T47D (cell line): ENCODE measurements around the gene TCF4.

ENCODE experiments used
- DNase-seq, 2 experiments: peaks; one replicate each; pipeline versions ENCODE4 v3.0.0 to v3.0.0-alpha.2; 2011 to 2012; ENCODE audit warnings: low read depth in 1 of 2, low spot score in 1 of 2
- JUND ChIP-seq: IDR thresholded peaks from 2 replicates; pipeline ENCODE4 v1.6.1; 2012; ENCODE audit warnings: low read depth
- in situ Hi-C: cut with HindIII; loops from 2 replicates; pipeline ENCODE4 v1.10.0; 2016; ENCODE audit warnings: low sequenced_read_pairs, low pct_unique_long_range_greater_than_20kb

TCF4 gene

GRCh38 chr18:55503167-55503820, 84.7 kb downstream of the TCF4 start:
- no peak for DNase-seq
- TF ChIP-seq JUND: no peak
- in situ Hi-C loops: no loop called here

DNA sequence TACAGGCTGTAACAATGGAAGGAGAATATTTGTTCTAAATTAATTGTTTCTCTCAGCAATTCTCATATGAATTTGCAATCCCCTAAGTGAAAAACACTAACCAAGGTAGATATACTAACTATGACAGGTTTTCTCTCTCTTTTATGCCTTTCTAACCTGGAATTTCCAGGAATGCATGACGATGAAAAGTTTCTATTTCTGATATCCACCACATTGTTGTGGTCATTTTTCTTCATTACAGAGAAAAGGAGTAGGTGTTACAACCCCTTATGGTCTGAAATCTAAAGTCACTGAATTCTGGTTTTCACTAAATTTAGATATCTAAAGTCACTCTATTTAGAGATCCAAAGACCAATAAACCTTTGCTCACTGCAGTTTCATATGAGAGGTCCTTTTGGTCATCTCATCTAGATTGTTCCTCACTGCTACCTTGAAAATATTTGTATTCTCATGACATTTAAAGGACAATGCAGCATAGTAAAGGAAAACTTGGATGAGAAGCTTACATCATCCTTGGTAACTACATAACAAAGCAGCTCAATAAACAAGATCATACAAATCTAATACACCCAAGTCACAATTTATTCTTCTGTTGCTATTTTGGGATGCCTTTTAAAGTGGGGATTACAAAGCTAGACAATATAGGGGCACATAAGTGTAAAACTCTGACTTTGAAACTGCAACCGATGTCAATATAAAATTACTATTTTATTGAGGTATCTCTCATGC, 85.8 kb downstream of the TCF4 start:
- DNase-seq: no peak
- no peak for TF ChIP-seq JUND
- in situ Hi-C loops: no loop called here

DNA sequence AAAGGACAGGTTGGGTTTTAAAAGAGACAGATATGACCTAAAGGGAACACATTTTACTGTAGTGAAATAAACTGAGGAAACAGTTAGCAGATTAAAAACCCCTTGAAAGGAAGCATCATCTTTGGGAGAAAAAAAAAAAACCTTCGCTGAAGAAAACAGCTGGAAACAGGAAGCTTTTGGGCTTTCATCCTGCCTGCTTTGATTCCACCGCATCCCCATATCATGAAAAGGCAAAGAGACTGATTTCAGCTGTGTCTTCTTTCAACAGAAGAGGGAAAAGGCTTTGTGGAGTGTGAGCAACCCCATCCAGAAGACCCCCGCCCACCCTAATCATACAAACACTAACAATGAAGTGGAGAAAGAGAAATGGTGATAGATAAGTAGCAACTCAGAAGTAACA, 86.4 kb downstream of the TCF4 start:
- in situ Hi-C loops: no loop called here
- TF ChIP-seq JUND: no peak
- no peak for DNase-seq

GRCh38 chr18:55500316-55501086, 87.5 kb downstream of the TCF4 start:
- in situ Hi-C loops: no loop called here
- no peak for TF ChIP-seq JUND
- DNase-seq: no peak

DNA sequence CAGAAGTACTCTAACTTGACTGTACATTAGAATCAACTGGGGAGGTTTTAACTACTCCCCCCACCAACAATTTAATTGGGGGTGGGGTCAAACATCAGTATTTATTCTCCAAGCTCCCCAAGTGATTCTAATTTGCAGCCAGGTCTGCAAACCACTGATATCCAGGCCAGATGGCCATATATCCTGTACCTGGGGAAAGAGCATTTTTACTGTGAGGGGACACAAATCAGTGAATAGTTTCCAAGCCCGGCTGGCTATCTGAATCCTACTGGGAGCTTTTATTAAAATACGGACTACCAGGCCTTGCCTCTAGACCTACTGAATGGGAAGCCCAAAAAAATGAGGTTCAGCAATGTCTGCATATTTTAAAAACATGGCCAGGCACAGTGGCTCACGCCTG, 88.5 kb downstream of the TCF4 start:
- no peak for DNase-seq
- TF ChIP-seq JUND: no peak
- in situ Hi-C loops: no loop called here

- in situ Hi-C loops: no loop called here
- TF ChIP-seq JUND: no peak
- DNase-seq: no peak
These were observed 90.1 kb downstream of the TCF4 start for GRCh38 chr18:55497825-55498403.

GRCh38 chr18:55494899-55495298, 93.1 kb downstream of the TCF4 start:
- DNase-seq: no peak
- no peak for TF ChIP-seq JUND
- in situ Hi-C loops: no loop called here

- no peak for TF ChIP-seq JUND
- DNase-seq: no peak
- in situ Hi-C loops: no loop called here
These were observed 93.6 kb downstream of the TCF4 start for GRCh38 chr18:55494441-55494840.

GRCh38 chr18:55491616-55492015, 96.4 kb downstream of the TCF4 start:
- in situ Hi-C loops: no loop called here
- TF ChIP-seq JUND: no peak
- DNase-seq: no peak

DNA sequence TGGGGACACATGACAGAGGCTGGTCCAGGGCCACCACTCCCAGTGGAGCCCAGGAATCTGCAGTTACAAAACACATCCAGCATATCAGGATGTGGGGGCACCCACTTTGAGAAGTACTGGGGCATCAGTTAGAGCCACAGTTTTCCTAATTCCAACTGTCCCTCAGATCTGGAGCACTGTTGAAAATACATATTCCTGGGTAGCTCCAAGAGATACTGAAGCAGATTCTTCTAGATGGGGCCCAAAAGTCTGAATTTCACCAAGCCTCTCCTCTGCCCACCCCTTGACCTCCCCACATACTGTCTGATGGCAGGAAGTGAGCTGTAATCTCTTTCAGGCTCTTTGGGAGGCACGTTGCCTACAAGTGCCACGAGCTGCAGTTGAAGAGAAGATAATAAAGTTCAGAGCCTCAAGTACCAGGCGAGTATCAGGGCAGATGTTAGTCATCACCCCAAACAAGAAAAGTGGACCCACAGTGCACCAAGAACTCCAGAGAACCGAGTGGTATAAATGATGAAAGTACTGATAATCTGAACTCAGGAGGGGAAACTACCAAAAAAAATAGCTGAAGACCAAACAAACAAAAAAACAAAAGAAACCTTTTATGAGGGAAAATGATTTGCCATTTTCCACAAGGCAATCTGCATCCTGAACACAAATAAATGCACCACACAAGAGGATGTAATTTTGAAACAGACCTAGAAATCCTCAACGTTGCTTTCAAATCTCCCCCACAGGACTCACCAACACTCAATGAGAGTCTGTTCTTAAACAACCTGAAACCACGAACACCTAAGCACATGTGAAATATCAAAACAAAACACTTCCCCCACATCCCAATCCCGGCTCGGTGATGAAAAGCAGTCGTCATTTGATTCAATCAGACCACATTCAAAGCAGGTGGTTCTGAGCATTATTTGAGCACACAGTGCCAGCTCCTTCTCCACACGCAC, 98.7 kb downstream of the TCF4 start:
- no peak for TF ChIP-seq JUND
- in situ Hi-C loops: no loop called here
- DNase-seq: no peak

GRCh38 chr18:55488473-55488872, 99.5 kb downstream of the TCF4 start:
- TF ChIP-seq JUND: no peak
- in situ Hi-C loops: no loop called here
- DNase-seq: no peak

DNA sequence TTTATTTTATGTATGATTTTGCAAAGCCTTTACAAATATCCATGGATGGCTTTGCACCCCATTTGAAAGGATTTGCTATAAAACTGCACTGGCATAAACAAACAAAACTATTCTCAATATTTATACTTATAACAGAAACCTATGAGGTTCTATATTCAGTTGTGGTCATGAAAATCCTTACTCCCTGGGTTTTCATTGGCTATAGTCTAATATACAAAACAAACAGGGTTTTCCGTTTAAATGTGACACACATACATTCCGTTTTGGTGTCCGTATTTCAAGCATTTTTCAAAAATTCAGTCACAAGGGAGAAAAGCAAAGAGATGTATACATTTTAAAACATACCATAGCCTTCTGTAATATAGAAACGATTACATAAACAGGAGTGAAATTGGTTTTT, 100.0 kb downstream of the TCF4 start:
- in situ Hi-C loops: no loop called here
- DNase-seq: no peak
- TF ChIP-seq JUND: no peak
